HTERT RPE-1 (cell line): Measurements from ENCODE around the gene MUC12.
"Not testable (repeated sequence)": the region's sequence is repeated elsewhere in the genome, so short reads cannot be mapped to it uniquely, and the experiment has no call there.

Experiments used
- in situ Hi-C: fragments of 300-500 bp; cut with MboI; formaldehyde crosslinking; loops from 4 replicates; pipeline ENCODE4 v1.14.3; 2020; ENCODE audit warnings: low sequenced_read_pairs

Gene MUC12

GRCh38 chr7:100985033-100985797 lies 15.8 kb downstream of the MUC12 start:
- in situ Hi-C loops = not testable (repeated sequence)

DNA sequence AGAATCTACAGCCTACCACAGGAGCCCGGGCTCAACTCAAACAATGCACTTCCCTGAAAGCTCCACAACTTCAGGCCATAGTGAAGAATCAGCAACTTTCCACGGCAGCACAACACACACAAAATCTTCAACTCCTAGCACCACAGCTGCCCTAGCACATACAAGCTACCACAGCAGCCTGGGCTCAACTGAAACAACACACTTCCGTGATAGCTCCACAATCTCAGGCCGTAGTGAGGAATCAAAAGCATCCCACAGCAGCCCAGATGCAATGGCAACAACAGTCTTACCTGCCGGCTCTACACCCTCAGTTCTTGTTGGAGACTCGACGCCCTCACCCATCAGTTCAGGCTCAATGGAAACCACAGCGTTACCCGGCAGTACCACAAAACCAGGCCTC lies 22.3 kb downstream of the MUC12 start:
- in situ Hi-C loops = no loop called here

GRCh38 chr7:100992280-100992679 lies 22.9 kb downstream of the MUC12 start:
- in situ Hi-C loops = not testable (repeated sequence)

DNA sequence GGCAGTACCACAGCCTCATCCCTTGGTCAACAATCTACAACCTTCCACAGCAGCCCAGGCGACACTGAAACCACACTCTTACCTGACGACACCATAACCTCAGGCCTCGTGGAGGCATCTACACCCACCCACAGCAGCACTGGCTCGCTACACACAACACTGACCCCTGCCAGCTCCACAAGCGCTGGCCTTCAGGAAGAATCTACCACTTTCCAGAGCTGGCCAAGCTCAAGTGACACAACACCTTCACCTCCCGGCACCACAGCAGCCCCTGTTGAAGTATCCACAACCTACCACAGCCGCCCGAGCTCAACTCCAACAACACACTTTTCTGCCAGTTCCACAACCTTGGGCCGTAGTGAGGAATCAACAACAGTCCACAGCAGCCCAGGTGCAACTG lies 25.3 kb downstream of the MUC12 start:
- in situ Hi-C loops = not testable (repeated sequence)

- in situ Hi-C loops = not testable (repeated sequence)
These were observed 29.2 kb downstream of the MUC12 start for GRCh38 chr7:100998530-100998929.

DNA sequence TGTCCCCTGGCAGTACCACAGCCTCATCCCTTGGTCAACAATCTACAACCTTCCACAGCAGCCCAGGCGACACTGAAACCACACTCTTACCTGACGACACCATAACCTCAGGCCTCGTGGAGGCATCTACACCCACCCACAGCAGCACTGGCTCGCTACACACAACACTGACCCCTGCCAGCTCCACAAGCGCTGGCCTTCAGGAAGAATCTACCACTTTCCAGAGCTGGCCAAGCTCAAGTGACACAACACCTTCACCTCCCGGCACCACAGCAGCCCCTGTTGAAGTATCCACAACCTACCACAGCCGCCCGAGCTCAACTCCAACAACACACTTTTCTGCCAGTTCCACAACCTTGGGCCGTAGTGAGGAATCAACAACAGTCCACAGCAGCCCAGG lies 30.0 kb downstream of the MUC12 start:
- in situ Hi-C loops = not testable (repeated sequence)

- in situ Hi-C loops = not testable (repeated sequence)
These were observed 30.7 kb downstream of the MUC12 start for GRCh38 chr7:101000025-101000424.

DNA sequence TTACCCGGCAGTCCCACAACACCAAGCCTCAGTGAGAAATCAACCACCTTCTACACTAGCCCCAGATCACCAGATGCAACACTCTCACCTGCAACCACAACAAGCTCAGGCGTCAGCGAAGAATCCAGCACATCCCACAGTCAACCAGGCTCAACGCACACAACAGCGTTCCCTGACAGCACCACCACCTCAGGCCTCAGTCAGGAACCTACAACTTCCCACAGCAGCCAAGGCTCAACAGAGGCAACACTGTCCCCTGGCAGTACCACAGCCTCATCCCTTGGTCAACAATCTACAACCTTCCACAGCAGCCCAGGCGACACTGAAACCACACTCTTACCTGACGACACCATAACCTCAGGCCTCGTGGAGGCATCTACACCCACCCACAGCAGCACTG lies 33.0 kb downstream of the MUC12 start:
- in situ Hi-C loops = not testable (repeated sequence)

GRCh38 chr7:101007361-101007760 lies 38.0 kb downstream of the MUC12 start:
- in situ Hi-C loops = not testable (repeated sequence)

DNA sequence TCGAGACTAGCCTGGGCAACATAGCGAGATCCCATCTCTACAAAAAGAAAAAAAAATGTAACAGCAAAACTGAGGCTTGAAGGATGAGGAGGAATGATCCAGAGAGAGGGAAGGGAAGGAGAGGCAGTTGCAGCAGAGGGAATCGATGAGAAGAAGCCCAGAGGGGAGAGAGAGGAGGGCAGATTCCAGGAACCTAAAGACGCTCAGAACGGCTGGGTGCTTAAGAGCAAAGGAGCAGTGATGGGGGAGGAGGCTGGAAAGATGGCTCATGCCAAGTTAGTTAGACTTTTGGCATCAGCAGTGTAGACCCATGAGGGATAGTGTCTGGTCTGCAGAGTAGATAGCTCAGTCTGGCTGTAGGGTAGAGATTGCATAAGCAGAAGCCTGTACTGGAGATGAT lies 40.3 kb downstream of the MUC12 start:
- in situ Hi-C loops = no loop called here

GRCh38 chr7:101012931-101013330 lies 43.6 kb downstream of the MUC12 start:
- in situ Hi-C loops = no loop called here

GRCh38 chr7:101015626-101016025 lies 46.3 kb downstream of the MUC12 start:
- in situ Hi-C loops = no loop called here

DNA sequence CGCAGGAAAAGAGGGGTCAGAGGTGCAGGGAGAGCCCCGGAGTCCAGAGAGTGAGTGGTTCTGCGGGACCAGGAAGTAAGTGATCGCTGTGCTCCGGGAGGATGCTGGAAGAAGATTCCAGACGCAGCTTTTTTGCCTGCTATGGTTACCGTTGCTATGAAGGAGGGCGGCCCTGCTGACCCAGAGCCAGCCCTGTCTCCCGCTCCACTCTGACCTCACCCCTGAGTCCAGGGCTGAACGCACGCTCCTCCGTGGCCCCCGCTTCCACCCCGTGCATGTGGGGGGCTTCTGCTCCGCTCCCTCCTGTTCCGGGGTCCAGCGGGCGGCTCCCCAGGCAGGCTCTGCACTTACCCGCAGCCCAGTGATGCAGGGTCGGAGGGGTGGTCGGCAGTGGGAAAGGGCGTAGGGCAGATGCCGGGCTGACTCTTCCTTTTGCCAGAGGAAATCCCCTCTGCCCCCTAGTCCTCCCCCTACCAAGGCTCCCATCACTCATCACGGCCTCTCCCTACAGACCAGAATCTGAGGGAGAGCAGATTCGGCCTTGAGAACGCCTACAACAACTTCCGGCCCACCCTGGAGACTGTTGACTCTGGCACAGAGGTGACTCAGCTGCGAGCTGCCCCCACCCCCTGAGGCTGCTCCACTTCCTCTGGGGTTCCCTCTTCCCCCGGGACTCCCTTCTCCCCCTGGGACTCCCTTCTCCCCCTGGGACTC lies 47.9 kb downstream of the MUC12 start:
- in situ Hi-C loops = no loop called here

- in situ Hi-C loops = no loop called here
These were observed 49.2 kb downstream of the MUC12 start for GRCh38 chr7:101018271-101019167.

DNA sequence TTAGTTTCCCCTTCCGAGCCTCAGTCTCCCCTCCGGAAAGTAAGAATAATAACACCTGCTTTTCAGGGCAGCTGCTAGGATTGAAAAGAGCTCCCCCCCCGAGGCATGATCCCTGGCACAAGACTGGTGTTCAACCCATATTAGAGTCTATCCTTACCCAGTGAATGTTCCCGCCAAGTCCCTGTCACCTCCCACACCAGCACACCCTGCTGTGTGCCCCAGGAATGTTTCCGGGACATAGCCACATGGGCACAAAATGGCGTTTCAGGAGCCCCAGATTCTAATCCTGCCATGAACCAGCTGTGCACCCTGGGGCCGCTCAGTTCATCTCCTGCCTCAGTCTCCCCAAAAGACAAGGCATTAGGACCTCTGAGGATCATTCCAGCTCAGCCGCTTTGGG lies 51.1 kb downstream of the MUC12 start:
- in situ Hi-C loops = no loop called here

DNA sequence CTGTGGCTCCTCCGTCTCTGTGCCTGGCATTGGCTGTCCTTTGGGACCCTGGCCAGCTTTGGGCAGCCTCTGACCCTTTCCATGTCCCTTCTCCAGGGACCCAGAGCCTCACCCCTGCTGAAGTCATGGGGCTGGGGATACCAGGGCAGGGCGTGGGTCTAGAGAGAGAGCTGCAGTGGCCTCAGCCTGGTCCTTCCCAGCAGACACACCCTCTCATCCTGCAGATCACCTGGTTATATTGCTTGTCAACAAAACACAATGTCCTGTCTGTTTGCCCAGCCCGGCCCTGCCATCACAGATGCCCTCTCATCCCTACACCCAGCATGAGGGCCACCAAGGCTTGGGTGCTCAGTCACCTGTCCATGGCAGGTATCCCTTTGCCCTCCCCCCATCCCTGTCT lies 52.3 kb downstream of the MUC12 start:
- in situ Hi-C loops = no loop called here

DNA sequence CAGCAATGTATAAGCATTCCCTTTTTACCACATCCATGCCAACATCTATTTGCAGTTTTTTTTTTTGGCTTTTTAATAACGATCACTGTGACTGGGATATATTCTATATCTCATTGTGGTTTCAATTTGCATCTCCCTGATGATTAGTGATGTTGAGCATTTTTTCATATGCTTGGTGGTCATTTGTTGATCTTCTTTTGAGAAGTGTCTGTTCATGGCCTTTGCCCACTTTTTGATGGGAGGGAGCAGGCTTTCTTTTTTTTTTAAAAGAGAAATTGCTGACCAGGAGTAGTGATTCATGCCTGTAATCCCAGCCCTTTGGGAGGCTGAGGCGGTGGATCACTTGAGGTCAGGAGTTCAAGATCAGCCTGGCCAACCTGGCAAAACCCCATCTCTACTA lies 54.5 kb downstream of the MUC12 start:
- in situ Hi-C loops = no loop called here

- in situ Hi-C loops = no loop called here
These were observed 61.7 kb downstream of the MUC12 start for GRCh38 chr7:101031082-101031481.

DNA sequence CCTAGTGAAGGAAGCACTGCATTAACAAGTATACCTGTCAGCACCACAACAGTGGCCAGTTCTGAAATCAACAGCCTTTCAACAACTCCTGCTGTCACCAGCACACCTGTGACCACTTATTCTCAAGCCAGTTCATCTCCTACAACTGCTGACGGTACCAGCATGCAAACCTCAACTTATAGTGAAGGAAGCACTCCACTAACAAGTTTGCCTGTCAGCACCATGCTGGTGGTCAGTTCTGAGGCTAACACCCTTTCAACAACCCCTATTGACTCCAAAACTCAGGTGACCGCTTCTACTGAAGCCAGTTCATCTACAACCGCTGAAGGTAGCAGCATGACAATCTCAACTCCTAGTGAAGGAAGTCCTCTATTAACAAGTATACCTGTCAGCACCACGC lies 66.6 kb downstream of the MUC12 start:
- in situ Hi-C loops = no loop called here

DNA sequence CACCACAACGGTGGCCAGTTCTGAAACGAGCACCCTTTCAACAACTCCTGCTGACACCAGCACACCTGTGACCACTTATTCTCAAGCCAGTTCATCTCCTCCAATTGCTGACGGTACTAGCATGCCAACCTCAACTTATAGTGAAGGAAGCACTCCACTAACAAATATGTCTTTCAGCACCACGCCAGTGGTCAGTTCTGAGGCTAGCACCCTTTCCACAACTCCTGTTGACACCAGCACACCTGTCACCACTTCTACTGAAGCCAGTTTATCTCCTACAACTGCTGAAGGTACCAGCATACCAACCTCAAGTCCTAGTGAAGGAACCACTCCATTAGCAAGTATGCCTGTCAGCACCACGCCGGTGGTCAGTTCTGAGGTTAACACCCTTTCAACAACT lies 71.9 kb downstream of the MUC12 start:
- in situ Hi-C loops = not testable (repeated sequence)

DNA sequence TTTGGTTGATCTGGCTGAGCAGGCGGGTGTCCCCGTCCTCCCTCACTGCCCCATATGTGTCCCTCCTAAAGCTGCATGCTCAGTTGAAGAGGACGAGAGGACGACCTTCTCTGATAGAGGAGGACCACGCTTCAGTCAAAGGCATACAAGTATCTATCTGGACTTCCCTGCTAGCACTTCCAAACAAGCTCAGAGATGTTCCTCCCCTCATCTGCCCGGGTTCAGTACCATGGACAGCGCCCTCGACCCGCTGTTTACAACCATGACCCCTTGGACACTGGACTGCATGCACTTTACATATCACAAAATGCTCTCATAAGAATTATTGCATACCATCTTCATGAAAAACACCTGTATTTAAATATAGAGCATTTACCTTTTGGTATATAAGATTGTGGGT lies 89.0 kb downstream of the MUC12 start:
- in situ Hi-C loops = loop anchor here (25.0 kb wide), 1 partner anchor 146 kb away; no protein-coding TSS in a partner anchor
